ENCODE results near the gene YEATS2.

DNA sequence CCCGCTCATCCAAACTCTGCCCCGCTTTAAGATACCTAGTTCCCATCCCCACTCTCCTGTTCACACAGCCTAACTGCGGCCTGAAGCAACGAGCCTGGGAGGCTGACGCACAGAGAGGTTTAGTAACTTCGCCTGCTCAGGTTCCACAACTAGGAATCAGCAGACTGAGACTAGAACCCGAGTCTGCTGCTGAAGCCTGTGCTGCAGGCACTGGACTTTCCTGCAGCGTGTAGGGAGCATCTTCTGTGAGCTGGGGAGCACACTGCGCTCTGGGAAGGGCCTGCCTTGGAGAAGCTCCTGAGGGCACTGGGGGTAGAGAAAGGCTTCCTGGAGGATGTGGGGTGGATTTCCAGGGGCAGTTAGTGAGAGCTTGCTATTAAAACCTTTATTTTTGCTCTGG lies 132.6 kb downstream of the YEATS2 start:
- no peak for TF ChIP-seq POLR2A (IDR thresholded peaks at IDR 0.05)
- no peak for TF ChIP-seq EP300 (IDR thresholded peaks at IDR 0.05)

All from stomach (tissue), 4 donors.